ENCODE data around the gene EMC7. TPM values are rescaled to one million over a fixed set of nuclear protein-coding genes. Genes with fewer than 3 reads are reported as not detected.

The EMC7 gene
- total and polyA plus RNA-seq, 2 of the 13 experiments (the other 11 are each of a cell fraction or from before 2014, with no cell fraction given) = 46.8 to 113 TPM

GRCh38 chr15:34101366-34102174, at the start of gene EMC7, which contains the start of gene PGBD4 (continued):
- peak; percentile 70; the same call in 1 of the 2 replicates for TF ChIP-seq NRL (CRISPR knock-in tag; IDR thresholded peaks at IDR 0.05; ENCODE audit: borderline replicate concordance)
- no peak; the same call in 1 of the 2 replicates for TF ChIP-seq KDM1A (CRISPR knock-in tag; IDR thresholded peaks at IDR 0.05)
- no peak for TF ChIP-seq LCORL (IDR thresholded peaks at IDR 0.05)
- 0 out of 2 replicates have a peak, but pooled peaks have one; percentile 20 for TF ChIP-seq LCORL (CRISPR knock-in tag; IDR thresholded peaks at IDR 0.05)
- TF ChIP-seq ZNF646 (CRISPR knock-in tag; IDR thresholded peaks at IDR 0.05) = 0 out of 2 replicates have a peak, but pooled peaks have one; percentile 31
- no peak for TF ChIP-seq ZBTB39 (CRISPR knock-in tag; IDR thresholded peaks at IDR 0.05)
- peak; percentile 59 for TF ChIP-seq AGO2 (optimal IDR thresholded peaks at IDR 0.05; ENCODE audit: low read depth, low read length)
- TF ChIP-seq TERF1 (CRISPR knock-in tag; IDR thresholded peaks at IDR 0.05) = no peak
- TF ChIP-seq KLF13 (CRISPR knock-in tag; IDR thresholded peaks at IDR 0.05) = no peak
- peak; percentile 61 for TF ChIP-seq ZFY (CRISPR knock-in tag; IDR thresholded peaks at IDR 0.05)
- TF ChIP-seq ZNF782 (CRISPR knock-in tag; IDR thresholded peaks at IDR 0.05; ENCODE audit: borderline replicate concordance) = no peak; the same call in 1 of the 2 replicates
- TF ChIP-seq GRHL1 (CRISPR knock-in tag; conservative IDR thresholded peaks at IDR 0.05) = no peak
- TF ChIP-seq MTA3 (CRISPR knock-in tag; IDR thresholded peaks at IDR 0.05) = no peak
- no peak for TF ChIP-seq ZFP36 (IDR thresholded peaks at IDR 0.05; ENCODE audit: borderline replicate concordance, low read depth, low read length, partially characterized antibody)
- TF ChIP-seq MXI1 (IDR thresholded peaks at IDR 0.05; ENCODE audit: borderline replicate concordance, low read depth, low read length) = peak; percentile 95; the same call in 2 of the 3 replicates
- TF ChIP-seq CREB1 (IDR thresholded peaks at IDR 0.05) = peak; percentile 98
- peak; percentile 100 for TF ChIP-seq CREB1 (CRISPR knock-in tag; IDR thresholded peaks at IDR 0.05)

All from HepG2 (cell line).